ENCODE measurements around the gene PCED1A. TPM values are rescaled to one million over a fixed set of nuclear protein-coding genes. Genes with fewer than 3 reads are reported as not detected.
A peak's percentile ranks its signal among the peaks of the same experiment; 100 is the strongest.

Gene PCED1A
- total and polyA plus RNA-seq, 9 of the 15 experiments (the other 6 are each of a cell fraction or from before 2014, with no cell fraction given): 1.5 to 11.5 (median 5.9) TPM

DNA sequence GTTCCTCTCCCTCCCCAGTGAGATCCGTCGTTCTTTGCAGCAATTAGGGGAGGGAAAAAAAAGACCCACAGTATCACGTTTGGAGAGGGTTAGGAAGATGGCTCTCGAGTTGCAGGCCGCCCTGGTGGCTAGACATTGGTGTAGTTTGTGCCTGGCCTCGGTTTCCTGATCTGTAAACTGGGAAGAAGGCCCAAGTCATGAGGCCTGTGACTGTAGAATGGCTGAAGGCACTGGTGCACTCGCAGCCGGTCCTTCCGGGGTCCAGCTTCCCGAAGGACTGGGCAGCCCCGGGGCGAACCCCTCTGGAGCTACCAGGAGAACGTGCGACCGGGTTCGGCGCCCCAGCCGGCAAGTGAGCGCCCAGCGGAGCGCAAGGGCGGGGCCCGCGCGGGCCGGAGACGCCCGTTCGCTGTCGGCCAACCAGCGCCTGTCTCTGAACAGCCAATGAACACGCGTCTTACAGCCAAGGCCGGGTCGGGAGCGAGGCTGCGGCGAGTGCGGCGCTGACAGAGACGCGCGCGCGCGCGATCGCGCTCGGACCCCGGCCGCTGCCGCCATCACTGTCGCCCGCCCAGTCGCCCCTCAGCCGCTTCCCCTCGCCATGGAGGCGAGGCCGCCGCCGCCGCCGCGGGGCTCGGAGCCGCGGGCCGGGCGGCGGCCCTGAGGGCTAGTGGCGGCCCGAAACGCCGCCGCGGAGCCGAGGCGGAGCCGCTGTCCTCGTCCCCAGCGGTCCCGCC, 32.7 kb upstream of the PCED1A start, which contains the start of gene PTPRA (continued):
- TF ChIP-seq TARDBP (IDR thresholded peaks at IDR 0.05) (no peak), RFX5 (IDR thresholded peaks at IDR 0.05; ENCODE audit: low read depth, low read length) (no peak), HDAC6 (IDR thresholded peaks at IDR 0.05; ENCODE audit: low read depth, low read length) (no peak), TAF1 (IDR thresholded peaks at IDR 0.05; ENCODE audit: control insufficient read depth, extremely low read depth, insufficient read depth, low read length, severe bottlenecking) (peak; percentile 93), SREBF2 (CRISPR knock-in tag; IDR thresholded peaks at IDR 0.05) (no peak), CBFA2T2 (conservative IDR thresholded peaks at IDR 0.05) (no peak), PYGO2 (tag; IDR thresholded peaks at IDR 0.05) (no peak), ZNF717 (CRISPR knock-in tag; IDR thresholded peaks at IDR 0.05) (no peak), KLF16 (IDR thresholded peaks at IDR 0.05) (no peak), BACH1 (tag; IDR thresholded peaks at IDR 0.05) (no peak), CEBPZ (IDR thresholded peaks at IDR 0.05; ENCODE audit: borderline replicate concordance, low read depth, low read length) (no peak), EZH2 (IDR thresholded peaks at IDR 0.05; ENCODE audit: borderline replicate concordance, low read depth, low read length) (no peak), SNIP1 (IDR thresholded peaks at IDR 0.05; ENCODE audit: low read depth) (no peak), ZKSCAN3 (CRISPR knock-in tag; IDR thresholded peaks at IDR 0.05) (no peak), RAD51 (IDR thresholded peaks at IDR 0.05; ENCODE audit: borderline replicate concordance, low read depth) (no peak), DPF2 (IDR thresholded peaks at IDR 0.05) (0 out of 2 replicates have a peak, but pooled peaks have one; percentile 49), TAF9B (IDR thresholded peaks at IDR 0.05; ENCODE audit: partially characterized antibody) (peak; percentile 50), CHCHD3 (CRISPR knock-in tag; IDR thresholded peaks at IDR 0.05) (0 out of 2 replicates have a peak, but pooled peaks have one; percentile 50), ZNF436 (CRISPR knock-in tag; IDR thresholded peaks at IDR 0.05) (no peak)
- TF ChIP-seq, protein P1, sequence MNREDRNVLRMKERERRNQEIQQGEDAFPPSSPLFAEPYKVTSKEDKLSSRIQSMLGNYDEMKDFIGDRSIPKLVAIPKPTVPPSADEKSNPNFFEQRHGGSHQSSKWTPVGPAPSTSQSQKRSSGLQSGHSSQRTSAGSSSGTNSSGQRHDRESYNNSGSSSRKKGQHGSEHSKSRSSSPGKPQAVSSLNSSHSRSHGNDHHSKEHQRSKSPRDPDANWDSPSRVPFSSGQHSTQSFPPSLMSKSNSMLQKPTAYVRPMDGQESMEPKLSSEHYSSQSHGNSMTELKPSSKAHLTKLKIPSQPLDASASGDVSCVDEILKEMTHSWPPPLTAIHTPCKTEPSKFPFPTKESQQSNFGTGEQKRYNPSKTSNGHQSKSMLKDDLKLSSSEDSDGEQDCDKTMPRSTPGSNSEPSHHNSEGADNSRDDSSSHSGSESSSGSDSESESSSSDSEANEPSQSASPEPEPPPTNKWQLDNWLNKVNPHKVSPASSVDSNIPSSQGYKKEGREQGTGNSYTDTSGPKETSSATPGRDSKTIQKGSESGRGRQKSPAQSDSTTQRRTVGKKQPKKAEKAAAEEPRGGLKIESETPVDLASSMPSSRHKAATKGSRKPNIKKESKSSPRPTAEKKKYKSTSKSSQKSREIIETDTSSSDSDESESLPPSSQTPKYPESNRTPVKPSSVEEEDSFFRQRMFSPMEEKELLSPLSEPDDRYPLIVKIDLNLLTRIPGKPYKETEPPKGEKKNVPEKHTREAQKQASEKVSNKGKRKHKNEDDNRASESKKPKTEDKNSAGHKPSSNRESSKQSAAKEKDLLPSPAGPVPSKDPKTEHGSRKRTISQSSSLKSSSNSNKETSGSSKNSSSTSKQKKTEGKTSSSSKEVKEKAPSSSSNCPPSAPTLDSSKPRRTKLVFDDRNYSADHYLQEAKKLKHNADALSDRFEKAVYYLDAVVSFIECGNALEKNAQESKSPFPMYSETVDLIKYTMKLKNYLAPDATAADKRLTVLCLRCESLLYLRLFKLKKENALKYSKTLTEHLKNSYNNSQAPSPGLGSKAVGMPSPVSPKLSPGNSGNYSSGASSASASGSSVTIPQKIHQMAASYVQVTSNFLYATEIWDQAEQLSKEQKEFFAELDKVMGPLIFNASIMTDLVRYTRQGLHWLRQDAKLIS (CRISPR knock-in tag; IDR thresholded peaks at IDR 0.05): no peak; the same call in 1 of the 2 replicates
- TF ChIP-seq, protein P2, sequence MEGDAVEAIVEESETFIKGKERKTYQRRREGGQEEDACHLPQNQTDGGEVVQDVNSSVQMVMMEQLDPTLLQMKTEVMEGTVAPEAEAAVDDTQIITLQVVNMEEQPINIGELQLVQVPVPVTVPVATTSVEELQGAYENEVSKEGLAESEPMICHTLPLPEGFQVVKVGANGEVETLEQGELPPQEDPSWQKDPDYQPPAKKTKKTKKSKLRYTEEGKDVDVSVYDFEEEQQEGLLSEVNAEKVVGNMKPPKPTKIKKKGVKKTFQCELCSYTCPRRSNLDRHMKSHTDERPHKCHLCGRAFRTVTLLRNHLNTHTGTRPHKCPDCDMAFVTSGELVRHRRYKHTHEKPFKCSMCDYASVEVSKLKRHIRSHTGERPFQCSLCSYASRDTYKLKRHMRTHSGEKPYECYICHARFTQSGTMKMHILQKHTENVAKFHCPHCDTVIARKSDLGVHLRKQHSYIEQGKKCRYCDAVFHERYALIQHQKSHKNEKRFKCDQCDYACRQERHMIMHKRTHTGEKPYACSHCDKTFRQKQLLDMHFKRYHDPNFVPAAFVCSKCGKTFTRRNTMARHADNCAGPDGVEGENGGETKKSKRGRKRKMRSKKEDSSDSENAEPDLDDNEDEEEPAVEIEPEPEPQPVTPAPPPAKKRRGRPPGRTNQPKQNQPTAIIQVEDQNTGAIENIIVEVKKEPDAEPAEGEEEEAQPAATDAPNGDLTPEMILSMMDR (IDR thresholded peaks at IDR 0.05 in 2 of 3, conservative IDR thresholded peaks at IDR 0.05 in 1 of 3; ENCODE audit: insufficient read depth in 2 of 3, low read depth in 1 of 3, low read length in 3 of 3): no peak
